Stimulated activated naive CD8-positive, alpha-beta T cell treated with anti-CD3 and anti-CD28 coated beads, Interleukin-15, amount 100 ng/mL, for 72 hours (primary cell): Measurements from ENCODE around the gene PLIN3.
"Not testable (repeated sequence)": the region's sequence is repeated elsewhere in the genome, so short reads cannot be mapped to it uniquely, and the experiment has no call there.

Experiments
- ATAC-seq: fragments of 150-1000 bp; cut with Tn5 transposase; 2 replicates; pipeline ENCODE4 v1.10.0; 2021; ENCODE audit warnings: mild to moderate bottlenecking, moderate library complexity
- DNase-seq, 2 donors: peaks; one replicate each; pipeline ENCODE4 v3.0.0; 2021 to 2022
- H3K27ac Mint-ChIP-seq, 2 donors: one replicate each; pipeline ENCODE4 v1.8.0; 2022; ENCODE audit warnings: mild to moderate bottlenecking in 2 of 2, mixed read lengths in 2 of 2, moderate library complexity in 2 of 2
- H3K27me3 Mint-ChIP-seq: one replicate; pipeline ENCODE4 v1.8.0; 2022; ENCODE audit warnings: mixed read lengths
- H3K4me1 Mint-ChIP-seq: one replicate; pipeline ENCODE4 v1.8.0; 2022; ENCODE audit warnings: mild to moderate bottlenecking, mixed read lengths
- H3K4me3 Mint-ChIP-seq, 2 donors: one replicate each; pipeline ENCODE4 v1.8.0; 2022; ENCODE audit warnings: mild to moderate bottlenecking in 2 of 2, mixed read lengths in 2 of 2, moderate library complexity in 1 of 2
- H3K9me3 Mint-ChIP-seq, 2 donors: one replicate each; pipeline ENCODE4 v1.8.0; 2022; ENCODE audit warnings: mixed read lengths in 2 of 2

PLIN3 gene

DNA sequence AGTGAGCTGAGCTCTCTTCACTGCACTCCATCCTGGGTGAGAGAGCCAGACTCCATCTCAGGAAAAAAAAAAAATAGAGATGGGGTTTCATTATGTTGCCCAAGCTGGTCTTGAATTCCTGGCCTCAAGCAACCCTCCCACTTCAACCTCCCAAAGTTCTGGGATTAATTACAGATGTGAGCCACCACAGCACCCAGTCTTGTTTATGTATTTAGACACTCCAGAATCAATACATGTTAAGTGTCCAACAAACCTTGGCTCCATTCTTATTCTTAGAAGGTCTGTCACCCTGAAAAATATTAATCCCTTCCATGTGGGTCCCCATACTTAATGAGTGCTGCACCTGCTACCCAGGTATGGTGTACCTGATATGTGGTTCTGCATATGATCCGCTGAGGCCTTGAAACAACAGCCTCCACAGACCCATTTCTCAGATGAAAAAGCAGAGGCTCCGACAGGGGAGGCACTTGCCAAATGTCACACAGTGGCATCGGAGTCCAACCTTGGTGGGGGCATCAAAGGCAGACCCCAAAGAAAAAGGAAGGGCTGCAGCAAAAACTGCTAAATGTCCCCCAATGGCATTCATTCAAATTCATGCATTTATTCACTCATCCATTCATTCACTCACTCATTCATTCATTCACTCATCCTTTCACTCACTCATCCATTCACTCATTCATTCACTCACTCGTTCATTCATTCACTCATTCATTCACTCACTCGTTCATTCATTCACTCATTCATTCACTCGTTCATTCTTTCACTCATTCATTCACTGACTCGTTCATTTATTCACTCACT, 52.6 kb downstream of the PLIN3 start:
- peaks cover 32% of the 10 kb centered on the region for H3K4me1 Mint-ChIP-seq
- no peak overlapping the region for H3K27ac Mint-ChIP-seq
- no peaks in the 10 kb centered on the region for H3K27me3 Mint-ChIP-seq
- no peak for DNase-seq
- no peak for ATAC-seq
- peaks cover 8% of the 10 kb centered on the region in 2 donors for H3K9me3 Mint-ChIP-seq
- H3K4me3 Mint-ChIP-seq: peak overlapping the region; percentile 79

DNA sequence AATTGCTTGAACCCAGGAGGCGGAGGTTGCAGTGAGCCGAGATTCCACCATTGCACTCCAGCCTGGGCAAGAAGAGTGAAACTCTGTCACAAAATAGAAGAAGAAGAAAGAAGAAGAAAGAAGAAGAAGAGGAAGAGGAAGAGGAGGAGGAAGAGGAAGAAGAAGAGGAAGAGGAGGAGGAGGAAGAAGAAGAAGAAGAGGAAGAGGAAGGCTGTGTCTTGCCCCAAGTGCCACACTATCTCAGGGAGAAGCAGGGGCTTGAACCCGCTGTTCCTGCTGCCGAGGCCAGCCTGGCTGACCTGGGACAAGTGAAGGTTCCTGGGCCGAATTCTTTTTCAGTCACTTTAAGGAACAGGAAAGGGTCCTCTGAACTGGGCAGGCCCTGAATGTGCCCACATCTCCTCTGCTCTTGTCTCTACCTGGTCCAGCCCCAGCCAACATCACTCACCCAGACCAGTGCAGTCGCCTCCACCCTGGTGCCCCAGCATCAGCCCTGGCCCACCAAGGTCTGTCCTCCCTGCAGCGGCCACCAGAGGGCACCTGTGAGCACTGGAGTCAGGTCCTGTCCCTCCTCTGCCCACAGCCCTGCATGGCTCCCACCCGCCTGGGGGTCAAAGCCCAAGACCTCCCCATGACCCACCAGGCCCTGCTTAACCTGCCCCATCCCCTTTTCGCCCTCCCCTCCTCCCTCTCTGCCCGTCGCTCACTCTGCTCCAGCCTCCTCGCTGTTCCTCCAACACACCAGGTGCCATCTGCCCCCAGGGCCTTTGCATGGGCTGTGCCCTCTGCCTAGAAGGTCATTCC, 55.9 kb downstream of the PLIN3 start:
- H3K27me3 Mint-ChIP-seq: no peaks in the 10 kb centered on the region
- peaks cover 29% of the 10 kb centered on the region for H3K4me1 Mint-ChIP-seq
- H3K27ac Mint-ChIP-seq: peak overlapping the region in 1 of 2 donors; percentile 54
- peaks cover 8% of the 10 kb centered on the region in 2 donors for H3K9me3 Mint-ChIP-seq
- no peak overlapping the region for H3K4me3 Mint-ChIP-seq
- peak; percentile 86 for ATAC-seq
- DNase-seq: peak; percentile 87 to 90

DNA sequence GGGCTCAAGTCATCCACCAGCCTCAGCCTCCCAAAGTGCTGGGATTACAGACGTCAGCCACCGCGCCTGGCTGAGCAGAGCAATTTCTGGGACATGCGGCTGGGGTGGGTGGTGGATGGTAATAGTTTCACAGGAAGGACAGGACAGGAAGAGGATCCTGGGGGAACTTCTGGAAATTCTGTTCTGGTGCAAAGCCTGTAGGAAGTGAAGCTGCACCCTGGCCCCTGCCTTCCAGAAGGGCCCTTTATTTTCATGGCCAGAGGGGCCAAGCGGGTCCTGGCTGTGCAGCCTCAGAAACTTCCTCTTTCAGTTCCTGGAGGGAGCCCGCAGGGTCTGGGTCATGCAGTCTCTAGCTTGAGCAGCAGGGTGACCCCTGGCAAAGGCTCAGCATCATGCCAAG, 60.3 kb downstream of the PLIN3 start:
- Mint-ChIP-seq H3K9me3 (no peaks in the 10 kb centered on the region), H3K27ac (no peak overlapping the region), H3K4me1 (peaks cover 14% of the 10 kb centered on the region), H3K4me3 (no peak overlapping the region), H3K27me3 (no peaks in the 10 kb centered on the region)
- ATAC-seq (no peak), DNase-seq (no peak)

DNA sequence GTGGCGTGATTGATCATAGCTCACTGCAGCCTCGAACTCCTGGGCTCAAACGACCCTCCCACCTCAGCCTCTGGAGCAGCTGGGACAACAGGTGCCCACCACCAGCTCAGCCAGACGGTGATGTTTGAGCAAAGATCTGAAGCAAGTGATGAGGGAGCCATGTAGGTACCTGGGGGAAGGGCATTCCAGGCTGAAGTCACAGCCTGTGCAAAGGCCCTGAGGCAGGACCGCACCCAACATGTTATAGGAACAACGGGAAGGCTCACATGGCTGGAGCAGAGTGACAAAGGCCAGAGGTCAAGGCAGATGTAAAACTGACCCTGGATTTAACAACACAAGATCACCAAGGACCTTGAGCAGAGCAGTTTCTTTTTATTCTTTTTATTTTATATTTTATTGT, 61.1 kb downstream of the PLIN3 start:
- H3K27me3 Mint-ChIP-seq: no peaks in the 10 kb centered on the region
- H3K4me1 Mint-ChIP-seq: peaks cover 8% of the 10 kb centered on the region
- no peak overlapping the region for H3K27ac Mint-ChIP-seq
- H3K9me3 Mint-ChIP-seq: no peaks in the 10 kb centered on the region
- DNase-seq (no peak), ATAC-seq (no peak)
- H3K4me3 Mint-ChIP-seq: no peak overlapping the region

DNA sequence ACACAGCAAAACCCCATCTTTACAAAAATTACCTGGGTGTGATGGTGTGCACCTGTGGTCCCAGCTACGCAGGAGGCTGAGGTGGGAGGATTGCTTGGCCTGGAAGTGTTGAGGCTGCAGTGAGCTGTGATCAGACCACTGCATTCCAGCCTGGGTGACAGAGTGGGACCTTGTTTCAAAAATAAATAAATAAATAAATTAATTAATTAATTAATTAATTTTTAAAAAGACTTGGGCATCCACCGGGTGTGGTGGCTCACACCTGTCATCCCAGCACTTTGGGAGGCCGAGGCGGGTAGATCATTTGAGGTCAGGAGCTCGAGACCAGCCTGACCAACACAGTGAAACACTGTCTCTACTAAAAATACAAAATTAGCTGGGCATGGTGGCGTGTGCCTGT, 62.3 kb downstream of the PLIN3 start:
- not testable (repeated sequence) for DNase-seq, H3K27me3 Mint-ChIP-seq, H3K4me3 Mint-ChIP-seq, H3K4me1 Mint-ChIP-seq, ATAC-seq, H3K27ac Mint-ChIP-seq, H3K9me3 Mint-ChIP-seq

DNA sequence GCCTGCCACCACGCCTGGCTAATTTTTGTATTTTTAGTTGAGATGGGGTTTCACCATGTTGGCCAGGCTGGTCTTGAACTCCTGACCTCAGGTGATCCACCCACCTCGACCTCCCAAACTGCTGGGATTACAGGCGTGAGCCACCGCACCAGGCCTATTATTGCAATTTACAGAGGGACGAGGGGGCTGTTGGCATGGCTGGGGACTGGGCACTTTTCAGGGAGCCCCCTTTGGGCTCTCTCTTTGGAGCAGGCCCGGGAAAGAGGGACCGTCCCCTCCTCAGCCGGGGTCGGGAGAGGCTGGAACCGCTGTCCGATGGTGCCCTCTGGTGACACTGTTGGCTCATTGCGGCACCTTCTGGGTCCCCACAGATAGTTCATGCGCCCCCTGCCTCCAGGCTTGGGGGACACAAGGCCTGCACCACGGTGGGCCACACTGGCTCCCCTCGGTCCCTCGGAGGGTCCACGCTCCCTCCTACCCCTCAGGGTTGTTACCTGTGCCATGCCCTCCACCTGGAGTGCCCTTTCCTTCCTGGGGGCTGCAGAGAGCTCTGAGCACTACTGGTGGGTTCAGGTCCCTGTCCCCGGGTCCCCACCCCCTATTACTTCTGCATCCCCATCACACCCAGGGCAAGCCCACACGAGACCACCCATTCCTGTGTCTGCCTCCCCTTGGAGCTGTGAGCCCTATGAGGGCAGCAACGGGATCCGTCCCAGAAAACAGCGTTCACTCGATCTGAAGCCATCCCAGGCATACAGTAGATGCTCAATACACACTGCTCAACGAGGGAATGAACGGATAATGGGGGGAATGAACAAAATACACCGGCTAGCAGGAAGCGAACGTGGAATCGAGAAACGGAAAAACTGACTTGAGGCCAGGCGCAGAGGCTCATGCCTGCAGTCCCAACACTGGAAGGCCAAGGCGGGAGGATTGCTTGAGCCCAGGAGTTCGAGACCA, 63.5 kb downstream of the PLIN3 start:
- ATAC-seq (peak; percentile 91), DNase-seq (peak; percentile 72 to 75)
- Mint-ChIP-seq H3K9me3 (no peaks in the 10 kb centered on the region), H3K4me1 (peaks cover 8% of the 10 kb centered on the region), H3K27ac (peak overlapping the region in 1 of 2 donors; percentile 59), H3K27me3 (no peaks in the 10 kb centered on the region), H3K4me3 (no peak overlapping the region)

DNA sequence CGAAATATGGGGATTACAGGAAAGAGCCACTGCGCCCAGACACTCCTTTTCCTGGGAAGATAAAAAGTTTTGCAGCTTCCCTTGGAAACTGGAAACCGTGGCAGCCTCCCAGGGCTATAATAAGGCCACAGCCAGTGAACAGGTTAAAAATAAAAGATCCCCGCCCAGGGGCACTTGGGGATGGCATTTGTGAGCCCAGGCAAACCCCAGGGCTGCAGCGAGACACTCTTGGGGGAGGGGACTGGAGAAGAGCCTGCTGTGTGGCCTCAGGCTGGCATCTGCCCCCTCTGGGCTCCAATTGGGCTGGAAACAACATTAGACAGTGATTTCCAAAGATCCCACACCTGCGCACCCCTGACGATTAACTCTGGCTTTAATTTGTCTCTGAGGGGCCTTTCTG, 64.8 kb downstream of the PLIN3 start:
- ATAC-seq (no peak), DNase-seq (no peak)
- H3K4me3 Mint-ChIP-seq: no peak overlapping the region
- H3K4me1 Mint-ChIP-seq: peaks cover 8% of the 10 kb centered on the region
- no peaks in the 10 kb centered on the region for H3K9me3 Mint-ChIP-seq
- H3K27ac Mint-ChIP-seq: no peak overlapping the region
- H3K27me3 Mint-ChIP-seq: no peaks in the 10 kb centered on the region

DNA sequence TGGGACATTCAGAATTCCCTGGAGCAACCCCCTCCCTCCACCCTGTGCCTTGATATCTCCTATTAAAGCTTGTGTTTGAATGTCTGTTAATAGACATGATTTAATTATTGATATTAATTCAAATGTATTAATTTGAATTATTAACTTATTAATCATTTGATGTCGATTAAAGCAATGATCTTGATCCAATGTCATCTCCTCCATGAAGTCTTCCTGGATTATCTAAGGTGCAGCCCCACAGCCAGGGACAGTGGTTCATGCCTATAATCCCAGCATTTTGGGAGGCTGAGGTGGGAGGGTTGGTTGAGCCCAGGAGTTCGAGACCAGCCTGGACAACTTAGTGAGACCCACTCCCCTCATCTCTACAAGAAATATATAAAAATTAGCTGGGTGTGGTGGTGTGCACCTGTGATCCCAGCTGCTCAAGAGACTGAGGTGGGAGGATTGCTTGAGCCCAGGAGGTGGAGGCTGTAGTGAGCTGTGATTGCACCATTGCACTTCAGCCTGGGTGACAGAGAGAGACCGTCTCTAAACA, 66.3 kb downstream of the PLIN3 start:
- DNase-seq (no peak), ATAC-seq (no peak)
- H3K27me3 Mint-ChIP-seq: no peaks in the 10 kb centered on the region
- no peaks in the 10 kb centered on the region for H3K9me3 Mint-ChIP-seq
- no peak overlapping the region for H3K4me3 Mint-ChIP-seq
- peaks cover 17% of the 10 kb centered on the region for H3K4me1 Mint-ChIP-seq
- H3K27ac Mint-ChIP-seq: no peak overlapping the region

DNA sequence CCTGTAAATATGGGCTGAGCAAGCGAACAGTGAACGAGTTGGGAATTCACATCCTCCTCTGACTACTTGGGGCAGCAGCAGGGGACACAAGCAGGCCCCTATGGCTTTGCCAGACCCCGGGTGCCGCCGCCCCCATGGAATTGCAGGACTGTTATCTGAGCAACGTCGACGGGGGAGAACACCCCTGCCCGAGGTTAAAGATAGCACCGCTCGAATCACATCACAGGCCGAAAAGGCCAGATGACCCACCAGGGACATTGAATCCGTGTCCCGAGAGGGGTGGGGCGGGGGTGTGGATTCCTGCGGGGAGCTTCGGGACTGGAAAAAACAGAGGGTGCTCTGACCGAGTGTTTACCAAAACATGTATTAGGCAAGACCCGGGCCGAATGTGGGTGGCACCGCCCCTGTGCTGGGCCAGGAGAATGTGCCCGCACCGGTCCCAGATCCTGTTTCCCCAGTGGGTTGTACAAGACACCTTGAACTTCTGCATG, 66.8 kb downstream of the PLIN3 start:
- ATAC-seq (no peak), DNase-seq (no peak)
- Mint-ChIP-seq H3K4me3 (no peak overlapping the region), H3K4me1 (peaks cover 22% of the 10 kb centered on the region), H3K9me3 (no peaks in the 10 kb centered on the region), H3K27me3 (no peaks in the 10 kb centered on the region), H3K27ac (no peak overlapping the region)

DNA sequence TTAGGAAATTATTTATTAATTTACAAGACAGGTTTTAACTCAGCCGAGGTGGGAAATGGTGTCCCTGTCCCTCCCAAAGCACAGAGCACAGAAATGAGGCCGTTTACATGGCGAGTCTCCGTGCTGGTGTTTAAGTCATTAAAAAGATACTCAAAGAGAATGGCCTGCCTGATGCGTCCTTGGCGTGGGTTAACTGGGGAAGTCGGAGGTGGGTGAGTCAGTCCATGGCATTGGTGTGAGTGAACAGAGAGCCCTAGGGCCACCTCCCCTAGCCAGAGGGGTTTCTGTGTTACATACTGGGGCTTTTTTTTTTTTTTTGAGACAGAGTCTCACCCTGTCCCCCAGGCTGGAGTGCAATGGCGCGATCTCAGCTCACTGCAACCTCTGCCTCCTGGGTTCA, 72.1 kb downstream of the PLIN3 start:
- H3K27ac Mint-ChIP-seq: peak overlapping the region; percentile 70 to 89
- no peaks in the 10 kb centered on the region for H3K9me3 Mint-ChIP-seq
- H3K4me3 Mint-ChIP-seq: peak overlapping the region in 1 of 2 donors; percentile 46
- ATAC-seq (no peak), DNase-seq (no peak)
- peaks cover 50% of the 10 kb centered on the region for H3K4me1 Mint-ChIP-seq
- H3K27me3 Mint-ChIP-seq: no peaks in the 10 kb centered on the region

DNA sequence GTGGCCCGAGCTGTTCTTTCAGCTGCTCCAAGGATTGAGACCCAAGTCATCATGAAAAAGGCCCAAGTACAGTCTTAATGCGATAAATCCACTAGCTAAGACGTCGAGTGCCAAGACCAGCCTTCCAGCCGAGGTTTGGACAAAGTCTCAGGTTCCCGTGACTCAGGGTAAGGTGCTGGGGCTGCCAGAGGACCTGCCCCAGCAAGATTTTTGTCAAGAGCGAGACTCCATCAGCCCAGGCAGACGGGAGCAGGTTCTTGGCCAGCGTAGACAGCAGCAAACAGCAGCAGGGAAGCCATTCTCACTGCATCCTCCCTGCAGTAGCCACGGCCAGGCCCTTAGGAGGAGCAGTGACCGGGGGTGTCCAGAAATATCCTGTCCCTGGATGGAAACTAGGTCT, 72.5 kb downstream of the PLIN3 start:
- Mint-ChIP-seq H3K27ac (peak overlapping the region in 1 of 2 donors; percentile 89), H3K4me3 (peak overlapping the region in 1 of 2 donors; percentile 21)

DNA sequence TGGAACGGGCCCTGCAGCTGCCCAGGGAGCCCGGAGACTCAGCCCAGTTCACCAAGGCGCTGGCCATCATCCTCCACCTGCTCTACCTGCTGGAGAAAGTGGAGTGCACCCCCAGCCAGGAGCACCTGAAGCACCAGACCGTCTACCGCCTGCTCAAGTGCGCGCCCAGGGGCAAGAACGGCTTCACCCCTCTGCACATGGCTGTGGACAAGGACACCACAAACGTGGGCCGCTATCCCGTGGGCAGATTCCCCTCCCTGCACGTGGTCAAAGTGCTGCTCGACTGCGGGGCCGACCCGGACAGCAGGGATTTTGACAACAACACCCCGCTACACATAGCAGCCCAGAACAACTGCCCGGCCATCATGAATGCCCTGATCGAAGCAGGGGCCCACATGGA, 74.2 kb downstream of the PLIN3 start:
- ATAC-seq, DNase-seq, H3K27me3 Mint-ChIP-seq, H3K9me3 Mint-ChIP-seq: not testable (repeated sequence)
- H3K4me1 Mint-ChIP-seq: peaks cover 50% of the 10 kb centered on the region
- H3K4me3 Mint-ChIP-seq: peak overlapping the region; percentile 84 to 92
- H3K27ac Mint-ChIP-seq: peak overlapping the region; percentile 6 to 19

More for the DNA sequence above, 72.5 kb downstream of the PLIN3 start:
- Mint-ChIP-seq H3K27me3 (no peaks in the 10 kb centered on the region), H3K4me1 (peaks cover 50% of the 10 kb centered on the region), H3K9me3 (no peaks in the 10 kb centered on the region)
- ATAC-seq (no peak), DNase-seq (no peak)

DNA sequence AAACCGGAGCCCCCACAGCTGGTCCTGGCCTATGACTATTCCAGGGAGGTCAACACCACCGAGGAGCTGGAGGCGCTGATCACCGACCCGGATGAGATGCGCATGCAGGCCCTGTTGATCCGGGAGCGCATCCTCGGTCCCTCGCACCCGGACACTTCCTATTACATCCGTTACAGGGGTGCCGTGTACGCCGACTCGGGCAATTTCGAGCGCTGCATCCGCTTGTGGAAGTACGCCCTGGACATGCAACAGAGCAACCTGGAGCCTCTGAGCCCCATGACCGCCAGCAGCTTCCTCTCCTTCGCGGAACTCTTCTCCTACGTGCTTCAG, 74.6 kb downstream of the PLIN3 start:
- H3K27ac Mint-ChIP-seq: peak overlapping the region in 1 of 2 donors; percentile 76
- ATAC-seq, H3K27me3 Mint-ChIP-seq, DNase-seq, H3K9me3 Mint-ChIP-seq: not testable (repeated sequence)
- peaks cover 50% of the 10 kb centered on the region for H3K4me1 Mint-ChIP-seq
- H3K4me3 Mint-ChIP-seq: peak overlapping the region; percentile 84 to 92

DNA sequence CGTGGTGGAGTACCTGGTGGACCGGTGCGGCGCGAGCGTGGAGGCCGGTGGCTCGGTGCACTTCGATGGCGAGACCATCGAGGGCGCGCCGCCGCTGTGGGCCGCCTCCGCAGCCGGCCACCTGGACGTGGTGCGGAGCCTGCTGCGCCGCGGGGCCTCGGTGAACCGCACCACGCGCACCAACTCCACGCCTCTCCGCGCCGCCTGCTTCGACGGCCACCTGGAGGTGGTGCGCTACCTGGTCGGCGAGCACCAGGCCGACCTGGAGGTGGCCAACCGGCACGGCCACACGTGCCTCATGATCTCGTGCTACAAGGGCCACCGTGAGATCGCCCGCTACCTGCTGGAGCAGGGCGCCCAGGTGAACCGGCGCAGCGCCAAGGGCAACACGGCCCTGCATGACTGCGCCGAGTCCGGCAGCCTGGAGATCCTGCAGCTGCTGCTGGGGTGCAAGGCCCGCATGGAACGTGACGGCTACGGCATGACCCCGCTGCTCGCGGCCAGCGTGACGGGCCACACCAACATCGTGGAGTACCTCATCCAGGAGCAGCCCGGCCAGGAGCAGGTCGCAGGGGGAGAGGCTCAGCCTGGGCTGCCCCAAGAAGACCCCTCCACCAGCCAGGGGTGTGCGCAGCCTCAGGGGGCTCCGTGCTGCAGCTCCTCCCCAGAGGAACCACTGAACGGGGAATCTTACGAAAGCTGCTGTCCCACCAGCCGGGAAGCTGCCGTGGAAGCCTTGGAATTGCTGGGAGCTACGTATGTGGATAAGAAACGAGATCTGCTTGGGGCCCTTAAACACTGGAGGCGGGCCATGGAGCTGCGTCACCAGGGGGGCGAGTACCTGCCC, 75.2 kb downstream of the PLIN3 start:
- ATAC-seq, DNase-seq, H3K9me3 Mint-ChIP-seq, H3K27me3 Mint-ChIP-seq: not testable (repeated sequence)
- peak overlapping the region; percentile 96 to 97 for H3K27ac Mint-ChIP-seq
- H3K4me3 Mint-ChIP-seq: peak overlapping the region; percentile 84 to 92
- peaks cover 50% of the 10 kb centered on the region for H3K4me1 Mint-ChIP-seq
